22Rv1 (cell line): Measurements from ENCODE around the gene CCDC102A.

ENCODE experiments used
- H3K27ac ChIP-seq: fragments of 450-650 bp; 2 replicates; pipeline ENCODE4 v1.5.1; 2017
- ZFX ChIP-seq: fragments of 450-650 bp; IDR thresholded peaks from 2 replicates; pipeline ENCODE4 v1.6.1; 2017; ENCODE audit warnings: antibody characterized with exemption, borderline replicate concordance
- TF ChIP-seq, protein P1 (sequence below): fragments of 450-650 bp; IDR thresholded peaks from 2 replicates; pipeline ENCODE4 v1.5.1; 2017; ENCODE audit warnings: mild to moderate bottlenecking

Gene CCDC102A

DNA sequence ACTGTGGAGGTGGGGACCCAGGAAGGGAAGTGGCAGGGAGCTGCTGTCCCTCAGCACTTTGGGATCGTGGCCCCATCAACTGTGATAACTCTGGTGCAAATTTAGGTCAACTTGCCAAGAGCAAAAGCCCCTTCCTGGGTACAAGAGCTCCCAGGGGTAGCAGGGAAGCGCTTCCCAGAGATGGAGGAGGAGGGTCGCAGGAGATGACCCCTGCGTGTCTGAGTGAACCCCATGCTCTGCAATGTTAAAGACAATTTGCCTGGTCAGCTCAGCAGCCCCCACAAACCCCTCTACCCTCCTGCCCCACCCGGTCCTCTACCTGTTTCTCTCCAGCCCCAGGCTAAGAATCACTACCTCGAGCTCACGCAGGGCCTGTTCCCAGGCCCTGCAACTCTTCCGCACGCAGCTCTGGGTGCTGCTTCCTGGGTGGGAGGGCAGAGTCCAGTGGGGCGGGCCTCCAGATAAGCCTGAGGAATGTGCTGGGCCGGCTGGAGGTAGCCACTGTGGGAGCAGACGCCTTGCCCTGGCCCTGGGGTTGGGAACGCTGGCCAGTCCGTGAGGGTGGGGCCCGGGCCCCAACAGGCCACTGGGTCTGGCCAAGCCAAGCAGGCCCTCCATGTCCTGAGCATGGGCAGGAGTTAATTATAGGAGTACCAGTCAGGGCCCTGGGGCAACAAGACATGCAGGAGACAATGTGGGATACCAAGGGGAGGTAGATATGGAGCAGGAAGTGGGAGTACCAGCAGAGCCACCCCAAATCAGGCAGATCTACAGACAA, 56.2 kb downstream of the CCDC102A start:
- H3K27ac ChIP-seq: peak overlapping the region; percentile 64

DNA sequence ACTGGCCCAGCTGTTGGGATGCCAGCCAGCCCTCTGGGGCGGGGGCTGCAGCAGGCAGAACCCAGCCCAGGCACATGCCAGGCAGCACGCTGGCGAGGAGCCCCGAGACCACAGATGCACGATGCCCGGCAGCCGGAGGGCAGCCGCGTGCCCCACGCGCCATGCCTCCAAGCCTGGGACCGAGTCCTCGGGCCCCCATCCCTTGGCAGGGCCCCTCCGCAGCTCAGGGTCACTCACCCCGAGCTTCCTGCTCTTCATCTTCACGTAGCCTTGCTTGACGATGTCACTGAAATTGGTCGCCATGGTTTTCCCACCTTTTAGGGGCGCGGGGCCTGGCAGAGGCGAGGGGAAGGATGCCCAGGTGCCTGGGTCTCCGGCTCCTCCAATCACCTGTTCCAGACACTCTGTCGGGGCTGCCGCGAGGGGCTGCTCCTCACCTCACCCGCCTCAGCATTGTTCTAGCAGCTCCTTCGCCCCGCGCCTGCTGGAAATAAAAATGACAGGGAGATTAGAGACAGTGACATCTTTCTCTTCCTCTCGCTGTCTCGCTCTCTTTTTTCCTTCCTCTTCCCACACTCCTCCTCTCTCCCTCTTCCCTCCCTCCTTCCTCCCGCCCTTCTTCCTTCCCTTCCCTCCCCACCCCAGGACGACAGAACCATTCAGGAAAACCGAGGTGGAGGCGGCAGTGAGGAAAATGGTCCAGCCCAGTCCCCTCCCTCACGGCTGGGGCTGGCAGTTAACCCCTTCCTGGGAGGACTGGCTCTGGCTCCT, 57.0 kb downstream of the CCDC102A start:
- TF ChIP-seq, protein P1, sequence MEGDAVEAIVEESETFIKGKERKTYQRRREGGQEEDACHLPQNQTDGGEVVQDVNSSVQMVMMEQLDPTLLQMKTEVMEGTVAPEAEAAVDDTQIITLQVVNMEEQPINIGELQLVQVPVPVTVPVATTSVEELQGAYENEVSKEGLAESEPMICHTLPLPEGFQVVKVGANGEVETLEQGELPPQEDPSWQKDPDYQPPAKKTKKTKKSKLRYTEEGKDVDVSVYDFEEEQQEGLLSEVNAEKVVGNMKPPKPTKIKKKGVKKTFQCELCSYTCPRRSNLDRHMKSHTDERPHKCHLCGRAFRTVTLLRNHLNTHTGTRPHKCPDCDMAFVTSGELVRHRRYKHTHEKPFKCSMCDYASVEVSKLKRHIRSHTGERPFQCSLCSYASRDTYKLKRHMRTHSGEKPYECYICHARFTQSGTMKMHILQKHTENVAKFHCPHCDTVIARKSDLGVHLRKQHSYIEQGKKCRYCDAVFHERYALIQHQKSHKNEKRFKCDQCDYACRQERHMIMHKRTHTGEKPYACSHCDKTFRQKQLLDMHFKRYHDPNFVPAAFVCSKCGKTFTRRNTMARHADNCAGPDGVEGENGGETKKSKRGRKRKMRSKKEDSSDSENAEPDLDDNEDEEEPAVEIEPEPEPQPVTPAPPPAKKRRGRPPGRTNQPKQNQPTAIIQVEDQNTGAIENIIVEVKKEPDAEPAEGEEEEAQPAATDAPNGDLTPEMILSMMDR: no peak
- no peak for TF ChIP-seq ZFX
- peak overlapping the region; percentile 64 for H3K27ac ChIP-seq

More for the DNA sequence above, 56.2 kb downstream of the CCDC102A start:
- TF ChIP-seq, protein P1: no peak
- TF ChIP-seq ZFX: no peak

DNA sequence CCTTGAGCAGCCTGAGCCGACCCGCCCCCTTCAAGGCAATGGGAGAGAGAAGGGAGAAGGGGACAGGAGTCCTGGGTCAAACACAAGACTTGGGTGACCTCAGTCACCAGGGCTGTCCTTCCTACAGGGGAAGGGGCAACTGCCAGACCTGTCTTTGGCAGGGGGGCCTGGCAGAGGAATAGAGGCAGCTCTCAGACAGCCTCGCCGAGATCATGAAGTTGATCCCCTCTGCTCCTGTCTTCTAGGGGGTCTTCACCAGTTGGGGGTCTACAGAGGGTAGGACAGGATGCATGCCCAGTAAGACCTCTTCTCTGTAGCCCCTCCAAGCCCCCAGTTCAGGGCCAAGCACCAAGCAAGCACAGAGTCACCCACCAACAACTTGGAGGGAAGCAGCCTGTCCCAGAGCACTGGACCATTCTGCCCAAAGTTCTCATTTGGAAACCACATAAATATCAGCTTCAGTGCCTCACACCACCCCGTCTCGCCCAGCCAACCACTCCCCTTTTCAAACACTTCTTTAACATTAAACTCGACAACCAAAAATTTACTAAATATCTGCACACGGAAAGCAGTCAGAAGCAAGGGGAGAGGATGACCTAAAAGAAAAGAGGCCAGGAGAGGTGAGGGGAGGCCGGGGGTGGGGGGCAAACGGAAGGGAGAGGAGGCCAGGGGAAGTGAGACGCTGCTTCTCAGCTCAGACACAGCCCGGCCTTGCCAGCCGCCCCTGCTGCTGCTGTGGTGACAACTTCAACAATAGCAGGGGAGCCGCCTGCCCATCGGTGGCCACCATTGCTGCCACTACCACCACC, 57.8 kb downstream of the CCDC102A start:
- TF ChIP-seq, protein P1: no peak
- no peak for TF ChIP-seq ZFX

DNA sequence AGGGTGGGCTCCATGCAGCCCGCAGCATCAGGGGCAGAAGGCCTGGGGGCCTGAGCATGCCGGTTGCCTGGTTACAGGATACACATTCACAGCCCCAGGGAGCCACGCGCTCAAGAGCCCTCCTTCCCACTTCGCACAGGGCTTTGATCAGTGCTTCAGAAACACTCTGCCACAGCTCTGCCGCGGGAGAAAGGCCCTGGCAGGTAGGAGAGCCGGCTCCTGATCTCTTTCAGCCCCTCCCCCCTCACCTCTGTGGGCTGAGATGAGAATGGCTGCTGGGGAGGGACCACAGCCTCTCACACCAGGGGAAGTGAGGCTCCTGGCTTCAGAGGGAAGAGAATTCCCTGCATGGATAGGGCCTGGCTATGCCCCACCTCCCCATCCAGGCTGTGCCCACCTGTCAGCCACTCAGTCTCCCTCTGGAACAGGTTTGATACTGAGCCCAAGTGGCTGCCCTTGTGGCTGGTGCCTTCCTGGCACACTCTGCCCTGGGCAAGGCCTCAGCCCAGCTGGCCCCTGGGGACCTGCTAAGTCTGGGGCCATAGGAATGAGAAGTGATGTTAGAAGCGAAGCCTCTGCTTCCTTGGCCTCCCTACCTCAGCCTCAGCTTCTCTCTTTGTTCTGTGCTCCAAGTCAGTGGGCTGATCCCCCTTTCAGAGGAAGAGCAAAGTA, 58.7 kb downstream of the CCDC102A start:
- TF ChIP-seq, protein P1: no peak
- TF ChIP-seq ZFX: no peak

More for the DNA sequence above, 57.8 kb downstream of the CCDC102A start:
- peak overlapping the region; percentile 64; the same call in 1 of the 2 replicates for H3K27ac ChIP-seq

DNA sequence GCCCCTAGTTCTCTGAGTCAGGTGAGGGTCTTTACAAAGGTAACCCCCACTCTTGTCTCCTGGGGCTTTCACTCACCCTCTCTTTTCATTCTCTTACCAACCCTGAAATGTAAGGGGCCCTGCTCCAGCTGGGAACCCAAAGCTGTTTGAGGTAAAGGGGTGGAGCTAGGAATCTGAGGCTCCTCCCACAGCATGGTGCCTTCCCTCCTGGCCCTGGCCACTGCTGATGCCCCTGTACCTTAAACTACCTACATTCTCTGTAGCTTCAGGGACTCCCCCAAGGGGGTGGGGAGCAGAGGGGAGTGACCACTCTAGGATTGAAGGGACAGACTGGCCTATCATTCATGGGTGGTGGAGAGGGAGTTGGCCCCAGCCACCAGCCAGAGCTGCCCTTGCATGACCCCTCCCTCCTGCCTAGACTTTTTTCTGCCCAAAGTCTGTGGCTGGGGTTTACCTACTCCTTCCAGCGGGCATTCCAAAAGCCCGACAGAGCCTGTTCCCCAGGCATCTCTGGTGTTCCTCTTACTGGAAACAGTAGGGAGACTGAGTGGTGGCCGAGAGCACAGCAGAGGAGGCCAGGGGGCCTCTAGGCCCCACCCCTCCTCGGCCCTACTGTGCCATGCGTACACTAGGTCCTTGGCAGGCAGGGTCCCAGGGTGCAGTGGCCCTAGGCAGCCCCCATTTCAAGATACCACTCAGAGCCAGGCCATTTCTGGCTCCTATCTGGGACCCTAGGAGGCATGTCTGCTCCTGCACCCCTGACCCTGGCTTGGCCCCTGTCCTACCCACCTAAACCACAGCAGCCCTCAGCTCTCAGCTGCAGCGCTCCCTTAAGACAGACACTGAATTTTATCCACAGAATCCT, 59.6 kb downstream of the CCDC102A start:
- no peak overlapping the region for H3K27ac ChIP-seq
- TF ChIP-seq, protein P1: no peak
- no peak for TF ChIP-seq ZFX

More for the DNA sequence above, 58.7 kb downstream of the CCDC102A start:
- no peak overlapping the region for H3K27ac ChIP-seq
